ENCODE data around the gene FAT1.

DNA sequence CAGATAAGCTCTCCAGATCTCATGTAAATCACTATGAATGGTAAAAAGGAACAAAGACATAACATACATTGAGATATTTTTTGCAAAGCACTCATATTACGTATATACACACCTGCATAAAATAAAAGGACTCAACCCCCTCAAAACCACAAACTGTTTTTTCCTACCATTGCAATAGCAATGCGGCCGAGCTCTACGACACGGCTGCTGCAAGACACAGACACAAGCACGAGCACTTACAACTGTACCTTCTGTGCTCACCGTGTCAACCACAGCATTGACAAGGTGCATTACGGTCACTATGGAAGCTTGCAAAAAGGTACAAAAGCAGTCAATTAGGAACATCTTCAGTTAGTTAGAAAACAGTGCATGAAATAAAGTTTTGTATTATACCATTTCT, 131.2 kb downstream of the FAT1 start:
- TF ChIP-seq CTCF (IDR thresholded peaks at IDR 0.05) (no peak), POLR2A (IDR thresholded peaks at IDR 0.05) (no peak)

Measured in body of pancreas (tissue), 4 donors.